Lower leg skin (tissue), 3 donors: ENCODE measurements around the gene DDO.

Experiments used
- POLR2A ChIP-seq, 2 donors: fragments of 450-650 bp; IDR thresholded peaks; one replicate each; pipeline ENCODE4 v1.6.1; 2016 to 2017; ENCODE audit warnings: antibody characterized with exemption in 2 of 2, mild to moderate bottlenecking in 1 of 2, moderate library complexity in 1 of 2
- TF ChIP-seq, protein P1 (sequence below), 3 donors: fragments of 450-650 bp; IDR thresholded peaks; one replicate each; pipeline ENCODE4 v1.5.1; 2016; ENCODE audit warnings: antibody characterized with exemption in 3 of 3, mild to moderate bottlenecking in 3 of 3, moderate library complexity in 2 of 3

GRCh38 chr6:110415086-110415916, at the start of gene DDO:
- TF ChIP-seq POLR2A (IDR thresholded peaks at IDR 0.05): no peak
- TF ChIP-seq, protein P1, sequence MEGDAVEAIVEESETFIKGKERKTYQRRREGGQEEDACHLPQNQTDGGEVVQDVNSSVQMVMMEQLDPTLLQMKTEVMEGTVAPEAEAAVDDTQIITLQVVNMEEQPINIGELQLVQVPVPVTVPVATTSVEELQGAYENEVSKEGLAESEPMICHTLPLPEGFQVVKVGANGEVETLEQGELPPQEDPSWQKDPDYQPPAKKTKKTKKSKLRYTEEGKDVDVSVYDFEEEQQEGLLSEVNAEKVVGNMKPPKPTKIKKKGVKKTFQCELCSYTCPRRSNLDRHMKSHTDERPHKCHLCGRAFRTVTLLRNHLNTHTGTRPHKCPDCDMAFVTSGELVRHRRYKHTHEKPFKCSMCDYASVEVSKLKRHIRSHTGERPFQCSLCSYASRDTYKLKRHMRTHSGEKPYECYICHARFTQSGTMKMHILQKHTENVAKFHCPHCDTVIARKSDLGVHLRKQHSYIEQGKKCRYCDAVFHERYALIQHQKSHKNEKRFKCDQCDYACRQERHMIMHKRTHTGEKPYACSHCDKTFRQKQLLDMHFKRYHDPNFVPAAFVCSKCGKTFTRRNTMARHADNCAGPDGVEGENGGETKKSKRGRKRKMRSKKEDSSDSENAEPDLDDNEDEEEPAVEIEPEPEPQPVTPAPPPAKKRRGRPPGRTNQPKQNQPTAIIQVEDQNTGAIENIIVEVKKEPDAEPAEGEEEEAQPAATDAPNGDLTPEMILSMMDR (IDR thresholded peaks at IDR 0.05): no peak
